NCI-H345 (cell line): ENCODE measurements around the gene SLX4.
"Not testable (repeated sequence)": the region's sequence is repeated elsewhere in the genome, so short reads cannot be mapped to it uniquely, and the experiment has no call there.

ENCODE experiments used
- DNase-seq: peaks from one replicate; lab custom pipeline; 2025; lab: John Stamatoyannopoulos, UW

Gene SLX4

GRCh38 chr16:3642397-3643094 is 31.1 kb upstream of the SLX4 start:
- DNase-seq, result no peak

GRCh38 chr16:3641801-3642396 is 30.5 kb upstream of the SLX4 start:
- no peak for DNase-seq

GRCh38 chr16:3640632-3641501 is 29.5 kb upstream of the SLX4 start:
- no peak for DNase-seq

GRCh38 chr16:3640207-3640606 is 28.8 kb upstream of the SLX4 start:
- no peak for DNase-seq

- no peak for DNase-seq
Observed at GRCh38 chr16:3638916-3639644, 27.7 kb upstream of the SLX4 start.

GRCh38 chr16:3637371-3637923 is 26.0 kb upstream of the SLX4 start:
- DNase-seq, result no peak

- DNase-seq, result no peak
Observed at GRCh38 chr16:3625911-3626732, 14.7 kb upstream of the SLX4 start.

- DNase-seq, result no peak
Observed at GRCh38 chr16:3625331-3625730, 13.9 kb upstream of the SLX4 start.

GRCh38 chr16:3623642-3624041 is 12.2 kb upstream of the SLX4 start:
- no peak for DNase-seq

- DNase-seq, result no peak
Observed at GRCh38 chr16:3618769-3619141, 7.3 kb upstream of the SLX4 start.

GRCh38 chr16:3612510-3613466 is 1.4 kb upstream of the SLX4 start:
- no peak for DNase-seq

GRCh38 chr16:3610698-3611145 is 684 bp downstream of the SLX4 start:
- peak; percentile 15 for DNase-seq

GRCh38 chr16:3609895-3610697 is 1.3 kb downstream of the SLX4 start:
- no peak for DNase-seq

GRCh38 chr16:3608976-3609375 is 2.4 kb downstream of the SLX4 start:
- DNase-seq, result not testable (repeated sequence)

GRCh38 chr16:3608069-3608468 is 3.3 kb downstream of the SLX4 start:
- no peak for DNase-seq

GRCh38 chr16:3607634-3608033 is 3.8 kb downstream of the SLX4 start:
- no peak for DNase-seq

GRCh38 chr16:3607161-3607560 is 4.2 kb downstream of the SLX4 start:
- DNase-seq, result no peak

- DNase-seq, result no peak
Observed at GRCh38 chr16:3606441-3606840, 5.0 kb downstream of the SLX4 start.

GRCh38 chr16:3602320-3602653 is 9.1 kb downstream of the SLX4 start:
- DNase-seq, result no peak
